Adrenal gland (tissue), 12 donors: Measurements from ENCODE around the gene ADGRL1. TPM values are rescaled to one million over a fixed set of nuclear protein-coding genes. Genes with fewer than 3 reads are reported as not detected.

Experiments used
- DNase-seq, 7 donors: peaks; one replicate each; pipeline ENCODE4 v3.0.0-alpha.2; 2019 to 2020
- H3K27ac ChIP-seq, 5 donors: fragments of 200-600 bp; sonication (generic) in 4 of 5; 1 replicate in 3 of 5; 2 replicates in 2 of 5; pipeline versions ENCODE4 v1.5.1 to v1.8.0; 2016 to 2020; ENCODE audit warnings: mild to moderate bottlenecking in 1 of 5
- H3K27me3 ChIP-seq: fragments of 200-600 bp; 2 replicates; pipeline ENCODE4 v1.8.0; 2021
- H3K36me3 ChIP-seq, 2 donors: fragments of 200-600 bp; replicated peaks in 1 of 2; 1 replicate in 1 of 2; 2 replicates in 1 of 2; pipeline versions ENCODE4 v1.5.1 to v1.8.0; 2018 to 2022
- H3K4me1 ChIP-seq, 2 donors: fragments of 200-600 bp; replicated peaks in 1 of 2; 1 replicate in 1 of 2; 2 replicates in 1 of 2; pipeline versions ENCODE4 v1.5.1 to v1.8.0; 2018 to 2021
- H3K4me3 ChIP-seq, 4 donors: fragments of 200-600 bp; sonication (generic) in 3 of 4; one replicate each; pipeline ENCODE4 v1.5.1; 2016 to 2018
- H3K9me3 ChIP-seq, 3 donors: fragments of 200-600 bp; sonication (generic) in 1 of 3; replicated peaks in 1 of 3; 1 replicate in 2 of 3; 2 replicates in 1 of 3; pipeline versions ENCODE4 v1.5.1 to v1.8.0; 2016 to 2021
- CTCF ChIP-seq, 6 experiments: fragments of 450-650 bp in 4 of 6; fragments of 200-600 bp in 2 of 6; sonication (generic) in 1 of 6; IDR thresholded peaks; 1 replicate in 5 of 6; 2 replicates in 1 of 6; pipeline versions ENCODE4 v1.5.1 to v1.8.0; 2016 to 2021; ENCODE audit warnings: antibody characterized with exemption in 6 of 6, mild to moderate bottlenecking in 2 of 6, moderate library complexity in 1 of 6
- POLR2A ChIP-seq, 2 donors: fragments of 450-650 bp; IDR thresholded peaks; one replicate each; pipeline ENCODE4 v1.6.1; 2017; ENCODE audit warnings: antibody characterized with exemption in 2 of 2, mild to moderate bottlenecking in 2 of 2, moderate library complexity in 1 of 2
- WGBS, 4 donors: extraction: QIAGEN DNeasy Blood & Tissue Kit in 2 of 4; methylation state at CpG; one replicate each; pipeline versions ENCODE4 v1.1.5 to v1.1.7; 2013 to 2017; 5-methylcytosine and 5-hydroxymethylcytosine counted together
- intact Hi-C, 2 donors: fragments of 100-400 bp; cut with DNase I; formaldehyde crosslinking; loops; one replicate each; pipeline versions ENCODE4 v1.14.1 to v1.15.0; 2022 to 2023
- polyA plus RNA-seq, 3 donors: library from polyadenylated mRNA; stranded (reverse); fragments of 200-250 nt in 2 of 3; fragments of 350-450 nt in 1 of 3; fragmentation: Illumina TruSeq in 1 of 3; extraction: RNeasy Lipid Tissue Mini Kit (QIAGEN cat#74804) in 1 of 3; gene quantifications; one replicate each; pipeline ENCODE4 v1.2.3, GENCODE V29; 2013 to 2014
- total RNA-seq, 9 donors: library from RNA; depleted of rRNA in 4 of 9; stranded (reverse); fragments of >200 nt in 4 of 9; fragments of 120-200 nt in 1 of 9; fragmentation: NEBNext Ultra II Directional in 1 of 9; extraction: Animal tissue kit (Norgen Biotek cat#: 25700) in 1 of 9; gene quantifications; one replicate each; pipeline versions ENCODE4 v1.1.0 to v1.2.4, GENCODE V29; 2013 to 2023
- donor health status: healthy with polysubstance abuse.
- donor health status: Bipolar disorder and iron deficiency.
- donor health status: DM: yes; HTN: yes; CAD: no.
- donor health status: DM: no; HTN: no; CAD: no.
- donor health status: DM: no; HTN: no; CAD: no.
- donor health status: DM: yes; HTN: yes; CAD: no.

The ADGRL1 gene
- total and polyA plus RNA-seq, 12 donors: 2.2 to 25.7 (median 13.0) TPM

- TF ChIP-seq POLR2A (IDR thresholded peaks at IDR 0.05) (no peak), CTCF (IDR thresholded peaks at IDR 0.05) (no peak)
- intact Hi-C loops: no loop called here
- H3K36me3 ChIP-seq: peaks cover 0 to 2% of the 10 kb centered on the region in 2 donors
- no peak overlapping the region for H3K4me3 ChIP-seq
- 91 to 96% (median 94%) methylated on average over 6 of the region's 6 CpGs for WGBS, 4 donors
- no peaks in the 10 kb centered on the region for H3K4me1 ChIP-seq
- no peaks in the 10 kb centered on the region for H3K9me3 ChIP-seq
- H3K27ac ChIP-seq: no peak overlapping the region
- DNase-seq: no peak
- H3K27me3 ChIP-seq: no peaks in the 10 kb centered on the region
These were observed 30.6 kb downstream of the ADGRL1 start for GRCh38 chr19:14175351-14175792.

- Histone ChIP-seq H3K36me3 (peaks cover 0 to 2% of the 10 kb centered on the region in 2 donors), H3K4me3 (no peak overlapping the region), H3K27me3 (no peaks in the 10 kb centered on the region), H3K9me3 (no peaks in the 10 kb centered on the region), H3K27ac (no peak overlapping the region), H3K4me1 (no peaks in the 10 kb centered on the region)
- intact Hi-C loops: no loop called here
- WGBS, 4 donors: 96 to 100% (median 97%) methylated on average over 5 to 9 of the region's 9 CpGs
- no peak for DNase-seq
- TF ChIP-seq CTCF (IDR thresholded peaks at IDR 0.05): no peak
- TF ChIP-seq POLR2A (IDR thresholded peaks at IDR 0.05): no peak
These were observed 31.1 kb downstream of the ADGRL1 start for GRCh38 chr19:14174883-14175282.

GRCh38 chr19:14168993-14169392 lies 37.0 kb downstream of the ADGRL1 start:
- intact Hi-C loops: loop anchor here in 1 of 2 donors (10.0 kb wide), 1 partner anchor 176 kb away; no protein-coding TSS in a partner anchor
- no peaks in the 10 kb centered on the region for H3K36me3 ChIP-seq
- no peak overlapping the region for H3K4me3 ChIP-seq
- 91 to 94% (median 92%) methylated on average over 5 to 12 of the region's 12 CpGs for WGBS, 4 donors
- no peaks in the 10 kb centered on the region for H3K9me3 ChIP-seq
- no peak overlapping the region for H3K27ac ChIP-seq
- TF ChIP-seq CTCF (IDR thresholded peaks at IDR 0.05): no peak
- peaks cover 0 to 6% of the 10 kb centered on the region in 2 donors for H3K4me1 ChIP-seq
- H3K27me3 ChIP-seq: no peaks in the 10 kb centered on the region
- DNase-seq: no peak

GRCh38 chr19:14168259-14168972 lies 37.6 kb downstream of the ADGRL1 start:
- Histone ChIP-seq H3K9me3 (no peaks in the 10 kb centered on the region), H3K4me1 (peaks cover 0 to 6% of the 10 kb centered on the region in 2 donors), H3K27me3 (no peaks in the 10 kb centered on the region), H3K27ac (no peak overlapping the region), H3K4me3 (no peak overlapping the region), H3K36me3 (no peaks in the 10 kb centered on the region)
- DNase-seq: no peak
- TF ChIP-seq CTCF (IDR thresholded peaks at IDR 0.05): no peak
- no peak for TF ChIP-seq POLR2A (IDR thresholded peaks at IDR 0.05)
- WGBS, 4 donors: 83 to 88% (median 86%) methylated on average over 18 to 19 of the region's 19 CpGs
- intact Hi-C loops: loop anchor here in 1 of 2 donors (10.0 kb wide), 1 partner anchor 176 kb away; no protein-coding TSS in a partner anchor
